CD14-positive monocyte (primary cell): ENCODE results near the gene PSTPIP1. TPM values are rescaled to one million over a fixed set of nuclear protein-coding genes. Genes with fewer than 3 reads are reported as not detected.

Experiments used
- DNase-seq, 3 donors: peaks; one replicate each; pipeline ENCODE4 v3.0.0-alpha.2; 2011 to 2022
- H2AFZ ChIP-seq: 2 replicates; pipeline ENCODE4 v1.6.0; 2012; ENCODE audit warnings: mild to moderate bottlenecking, low read depth, low read length, inconsistent platforms; ENCODE audit not compliant: insufficient read depth, poor library complexity, severe bottlenecking
- H3K27ac ChIP-seq, 2 donors: 1 replicate in 1 of 2; 2 replicates in 1 of 2; pipeline ENCODE4 v1.5.1; 2012 to 2013; ENCODE audit warnings: low read length in 2 of 2, control low read depth in 1 of 2, inconsistent platforms in 1 of 2, low read depth in 1 of 2, mild to moderate bottlenecking in 1 of 2
- H3K27me3 ChIP-seq, 2 donors: one replicate each; pipeline versions ENCODE4 v1.6.0 to v1.6.1; 2011 to 2013; ENCODE audit warnings: low read length in 2 of 2; ENCODE audit not compliant: control insufficient read depth in 2 of 2, insufficient read depth in 2 of 2
- H3K36me3 ChIP-seq, 2 donors: replicated peaks in 1 of 2; 1 replicate in 1 of 2; 2 replicates in 1 of 2; pipeline versions ENCODE4 v1.5.1 to v1.6.1; 2012 to 2013; ENCODE audit warnings: low read length in 2 of 2, control low read depth in 1 of 2, inconsistent platforms in 1 of 2, mild to moderate bottlenecking in 1 of 2; ENCODE audit not compliant: insufficient read depth in 2 of 2, control insufficient read depth in 1 of 2
- H3K4me1 ChIP-seq, 2 donors: 1 replicate in 1 of 2; 2 replicates in 1 of 2; pipeline versions ENCODE4 v1.5.1 to v1.6.1; 2012 to 2013; ENCODE audit warnings: low read length in 2 of 2, control low read depth in 1 of 2, inconsistent platforms in 1 of 2, mild to moderate bottlenecking in 1 of 2, moderate library complexity in 1 of 2; ENCODE audit not compliant: insufficient read depth in 2 of 2, control insufficient read depth in 1 of 2
- H3K4me2 ChIP-seq: replicated peaks from 2 replicates; pipeline ENCODE3; 2012; ENCODE audit warnings: low read length, moderate library complexity, mild to moderate bottlenecking; ENCODE audit not compliant: poor library complexity, severe bottlenecking; ENCODE audit errors: extremely low read depth
- H3K4me3 ChIP-seq, 3 experiments: fragments of 200-600 bp in 1 of 3; sonication (generic) in 1 of 3; replicated peaks in 1 of 3; 1 replicate in 2 of 3; 2 replicates in 1 of 3; pipeline ENCODE4 v1.5.1; 2011 to 2013; ENCODE audit warnings: low read length in 3 of 3, mild to moderate bottlenecking in 3 of 3, control low read depth in 2 of 3, low read depth in 2 of 3, inconsistent platforms in 1 of 3, moderate library complexity in 1 of 3
- H3K79me2 ChIP-seq: 2 replicates; pipeline ENCODE4 v1.6.0; 2012; ENCODE audit warnings: mild to moderate bottlenecking, control low read depth, inconsistent platforms, low read length, moderate library complexity; ENCODE audit not compliant: insufficient read depth
- H3K9ac ChIP-seq: 2 replicates; pipeline ENCODE4 v1.6.0; 2017; ENCODE audit warnings: low read length, mild to moderate bottlenecking; ENCODE audit not compliant: insufficient read depth, poor library complexity, severe bottlenecking
- H3K9me3 ChIP-seq, 2 donors: replicated peaks in 1 of 2; 1 replicate in 1 of 2; 2 replicates in 1 of 2; pipeline versions ENCODE4 v1.5.1 to v1.6.1; 2012 to 2013; ENCODE audit warnings: low read length in 2 of 2, control low read depth in 1 of 2; ENCODE audit not compliant: control insufficient read depth in 1 of 2, insufficient read depth in 1 of 2
- H4K20me1 ChIP-seq: 2 replicates; pipeline ENCODE4 v1.6.0; 2012; ENCODE audit warnings: mild to moderate bottlenecking, low read length, control low read depth, moderate library complexity; ENCODE audit not compliant: insufficient read depth
- H3K27ac Mint-ChIP-seq, 7 donors: one replicate each; pipeline ENCODE4 v1.8.0; 2020; ENCODE audit warnings: mild to moderate bottlenecking in 7 of 7, mixed read lengths in 7 of 7, moderate library complexity in 6 of 7, inconsistent platforms in 2 of 7
- H3K27me3 Mint-ChIP-seq, 3 donors: one replicate each; pipeline ENCODE4 v1.8.0; 2021 to 2022; ENCODE audit warnings: low read depth in 3 of 3, mild to moderate bottlenecking in 3 of 3, mixed read lengths in 3 of 3, moderate library complexity in 3 of 3, inconsistent platforms in 1 of 3
- H3K36me3 Mint-ChIP-seq, 2 donors: one replicate each; pipeline ENCODE4 v1.8.0; 2020; ENCODE audit warnings: mixed read lengths in 2 of 2, inconsistent platforms in 1 of 2, mild to moderate bottlenecking in 1 of 2
- H3K4me1 Mint-ChIP-seq: one replicate; pipeline ENCODE4 v1.8.0; 2020; ENCODE audit warnings: mild to moderate bottlenecking, mixed read lengths
- H3K4me3 Mint-ChIP-seq, 2 donors: one replicate each; pipeline ENCODE4 v1.8.0; 2020; ENCODE audit warnings: mild to moderate bottlenecking in 2 of 2, mixed read lengths in 2 of 2, moderate library complexity in 1 of 2
- H3K9me3 Mint-ChIP-seq, 7 donors: one replicate each; pipeline ENCODE4 v1.8.0; 2020 to 2022; ENCODE audit warnings: mixed read lengths in 7 of 7, mild to moderate bottlenecking in 6 of 7, moderate library complexity in 6 of 7, inconsistent platforms in 2 of 7
- CTCF ChIP-seq: fragments of 200-600 bp; IDR thresholded peaks from one replicate; pipeline ENCODE4 v1.8.0; 2022; ENCODE audit warnings: antibody characterized with exemption, mild to moderate bottlenecking
- WGBS: methylation state at CpG from one replicate; pipeline ENCODE4 v1.1.5; 2013; ENCODE audit warnings: missing lambda C conversion rate; ENCODE audit not compliant: insufficient coverage; 5-methylcytosine and 5-hydroxymethylcytosine counted together
- intact Hi-C, 2 donors: fragments of 100-400 bp; cut with micrococcal nuclease; formaldehyde crosslinking; loops; one replicate each; pipeline versions ENCODE4 v1.15.0 to v1.15.1; 2023
- polyA plus RNA-seq, 3 donors: library from polyadenylated mRNA; depleted of rRNA in 1 of 3; unstranded in 2 of 3; stranded (reverse) in 1 of 3; fragments of 300-500 nt in 2 of 3; fragments of >200 nt in 1 of 3; fragmentation: Illumina TruSeq in 2 of 3; gene quantifications; 1 replicate in 2 of 3; 2 replicates in 1 of 3; pipeline ENCODE4 v1.2.3, GENCODE V29; 2012 to 2021

Gene PSTPIP1
- polyA plus RNA-seq, 3 donors, result 85.9 to 183 (median 86.8) TPM

- peak overlapping the region in 1 of 2 donors; percentile 62 for H3K4me3 Mint-ChIP-seq
- H3K27me3 ChIP-seq, result no peaks in the 10 kb centered on the region
- no peaks in the 10 kb centered on the region for H3K9me3 ChIP-seq
- H3K4me1 Mint-ChIP-seq, result peaks cover 96% of the 10 kb centered on the region
- no peak for TF ChIP-seq CTCF
- H3K36me3 Mint-ChIP-seq, result peaks cover 33 to 57% of the 10 kb centered on the region in 2 donors
- WGBS, result 89% methylated on average over 3 of the region's 4 CpGs
- H3K9me3 Mint-ChIP-seq, result no peaks in the 10 kb centered on the region
- no peak for DNase-seq
- H3K4me1 ChIP-seq, result peaks cover 96 to 100% of the 10 kb centered on the region in 2 donors
- H3K9ac ChIP-seq, result no peak overlapping the region
- intact Hi-C loops, result no loop called here
- H3K27ac Mint-ChIP-seq, result peak overlapping the region; percentile 81 to 99 (median 86)
- no peak overlapping the region for H2AFZ ChIP-seq
- H3K27ac ChIP-seq, result peak overlapping the region; percentile 87 to 91
- H3K36me3 ChIP-seq, result peaks cover 24 to 27% of the 10 kb centered on the region in 2 donors
- H3K4me2 ChIP-seq, result peak overlapping the region; percentile 78
- peak overlapping the region in 1 of 3 experiments; percentile 26 for H3K4me3 ChIP-seq
- H3K27me3 Mint-ChIP-seq, result peaks cover 0 to 3% (median 0%) of the 10 kb centered on the region in 3 donors
- H4K20me1 ChIP-seq, result peaks cover 100% of the 10 kb centered on the region
- H3K79me2 ChIP-seq, result peaks cover 100% of the 10 kb centered on the region
These were observed 6.4 kb downstream of the PSTPIP1 start for GRCh38 chr15:77001351-77001750.

DNA sequence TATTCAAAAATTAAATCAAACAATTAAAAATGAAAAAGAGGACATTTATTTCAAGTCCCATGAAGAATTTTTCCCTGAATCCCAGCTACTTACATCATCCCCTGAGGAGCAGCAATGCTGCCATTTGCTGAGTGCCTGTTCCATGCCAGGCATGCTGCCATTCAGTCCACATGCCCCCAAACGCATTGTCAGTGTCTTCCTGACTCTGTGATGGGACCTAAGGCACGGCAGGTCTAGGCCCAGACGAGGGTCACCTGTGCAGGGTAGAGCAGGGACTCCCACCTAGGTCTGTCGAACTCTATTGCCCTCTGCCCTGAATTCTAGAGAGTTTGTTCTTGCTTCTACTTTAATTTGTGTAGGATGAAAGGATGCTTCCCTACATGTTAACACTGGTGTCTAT lies 7.0 kb downstream of the PSTPIP1 start:
- Histone ChIP-seq H3K79me2 (peaks cover 100% of the 10 kb centered on the region), H3K27ac (peak overlapping the region; percentile 87 to 91), H3K4me1 (peaks cover 91 to 99% of the 10 kb centered on the region in 2 donors), H3K4me2 (peak overlapping the region; percentile 78), H4K20me1 (peaks cover 100% of the 10 kb centered on the region), H2AFZ (no peak overlapping the region), H3K4me3 (peak overlapping the region in 1 of 3 experiments; percentile 48), H3K27me3 (no peaks in the 10 kb centered on the region), H3K9me3 (no peaks in the 10 kb centered on the region), H3K9ac (no peak overlapping the region), H3K36me3 (peaks cover 25 to 32% of the 10 kb centered on the region in 2 donors)
- intact Hi-C loops, result no loop called here
- Mint-ChIP-seq H3K4me3 (peak overlapping the region in 1 of 2 donors; percentile 27), H3K9me3 (no peaks in the 10 kb centered on the region), H3K27me3 (peaks cover 0 to 3% (median 0%) of the 10 kb centered on the region in 3 donors), H3K27ac (peak overlapping the region; percentile 88 to 99 (median 96)), H3K36me3 (peaks cover 36 to 55% of the 10 kb centered on the region in 2 donors), H3K4me1 (peaks cover 96% of the 10 kb centered on the region)
- no peak for DNase-seq
- 70% methylated on average over 3 of the region's 4 CpGs for WGBS
- TF ChIP-seq CTCF, result no peak
